GM12891 (cell line): ENCODE data around the gene BAG5.

Experiments used
- DNase-seq: peaks from one replicate; pipeline ENCODE4 v3.0.0; 2011; ENCODE audit warnings: low spot score; ENCODE audit not compliant: insufficient read length
- FAIRE-seq: peaks from 2 replicates; lab custom pipeline; 2011; peaks lifted over from hg19 to GRCh38; lab: Jason Lieb, UNC
- PAX5 ChIP-seq: IDR thresholded peaks from 2 replicates; pipeline ENCODE4 v1.6.1; 2011; ENCODE audit warnings: low read length, moderate library complexity, mild to moderate bottlenecking; ENCODE audit not compliant: insufficient read depth, severe bottlenecking
- POLR2A ChIP-seq: IDR thresholded peaks from 2 replicates; pipeline ENCODE4 v1.6.1; 2011; ENCODE audit warnings: low read depth, low read length, control low read depth
- POLR2AphosphoS5 ChIP-seq: IDR thresholded peaks from 2 replicates; pipeline ENCODE4 v1.6.1; 2011; ENCODE audit warnings: low read depth, low read length, control low read depth
- POU2F2 ChIP-seq: IDR thresholded peaks from 2 replicates; pipeline ENCODE4 v1.6.1; 2011; ENCODE audit warnings: low read depth, mild to moderate bottlenecking, control low read depth, low read length, moderate library complexity
- SPI1 ChIP-seq: IDR thresholded peaks from 2 replicates; pipeline ENCODE4 v1.6.1; 2011; ENCODE audit warnings: low read depth, low read length, control low read depth
- TAF1 ChIP-seq: IDR thresholded peaks from 2 replicates; pipeline ENCODE4 v1.6.1; 2011; ENCODE audit warnings: low read depth, low read length, control low read depth

Gene BAG5

GRCh38 chr14:103521951-103522563 is 40.4 kb downstream of the BAG5 start:
- DNase-seq (no peak), FAIRE-seq (no peak)
- TF ChIP-seq POU2F2 = no peak
- TF ChIP-seq POLR2AphosphoS5 = no peak
- TF ChIP-seq POLR2A = no peak
- no peak for TF ChIP-seq TAF1
- TF ChIP-seq PAX5 = no peak
- TF ChIP-seq SPI1 = no peak

- TF ChIP-seq SPI1 = no peak
- TF ChIP-seq POU2F2 = no peak
- TF ChIP-seq POLR2AphosphoS5 = no peak
- no peak for TF ChIP-seq PAX5
- no peak for TF ChIP-seq TAF1
- no peak for TF ChIP-seq POLR2A
- no peak for FAIRE-seq
- no peak for DNase-seq
These were observed 41.0 kb downstream of the BAG5 start for GRCh38 chr14:103521438-103521950.

GRCh38 chr14:103520657-103521437 is 41.6 kb downstream of the BAG5 start:
- TF ChIP-seq SPI1 (peak; percentile 70), POLR2AphosphoS5 (no peak)
- FAIRE-seq = peak; percentile 71
- peak; percentile 79 for DNase-seq

- no peak for FAIRE-seq
- no peak for TF ChIP-seq TAF1
- TF ChIP-seq POU2F2 = no peak
- no peak for TF ChIP-seq POLR2A
- TF ChIP-seq PAX5 = no peak
- no peak for TF ChIP-seq SPI1
- TF ChIP-seq POLR2AphosphoS5 = no peak
- DNase-seq = no peak
These were observed 42.2 kb downstream of the BAG5 start for GRCh38 chr14:103520269-103520656.

- no peak for DNase-seq
- no peak for FAIRE-seq
These were observed 42.6 kb downstream of the BAG5 start for GRCh38 chr14:103519837-103520212.

GRCh38 chr14:103519043-103519836 is 43.2 kb downstream of the BAG5 start:
- FAIRE-seq (peak; percentile 55), DNase-seq (no peak)
- TF ChIP-seq SPI1 (no peak), POLR2A (no peak), TAF1 (no peak), PAX5 (no peak), POU2F2 (no peak), POLR2AphosphoS5 (no peak)

More at GRCh38 chr14:103519837-103520212, 42.6 kb downstream of the BAG5 start:
- TF ChIP-seq POU2F2 (no peak), TAF1 (no peak), POLR2A (no peak), SPI1 (no peak), PAX5 (no peak), POLR2AphosphoS5 (no peak)

GRCh38 chr14:103518422-103519042 is 43.9 kb downstream of the BAG5 start:
- TF ChIP-seq POU2F2 (no peak), PAX5 (no peak), SPI1 (no peak), POLR2AphosphoS5 (no peak), TAF1 (no peak), POLR2A (no peak)
- DNase-seq (peak; percentile 91), FAIRE-seq (peak; percentile 84)

GRCh38 chr14:103517721-103518421 is 44.6 kb downstream of the BAG5 start:
- TF ChIP-seq TAF1 = no peak
- TF ChIP-seq POU2F2 = no peak
- no peak for TF ChIP-seq SPI1
- TF ChIP-seq POLR2A = no peak
- TF ChIP-seq PAX5 = no peak
- no peak for TF ChIP-seq POLR2AphosphoS5
- no peak for DNase-seq
- no peak for FAIRE-seq
